H1 (cell line): Measurements from ENCODE around the gene ABCA13. TPM values are rescaled to one million over a fixed set of nuclear protein-coding genes. Genes with fewer than 3 reads are reported as not detected.

Experiments used
- CTCF ChIA-PET: fragments of 300-600 bp; sonication (Branson Sonifier 250); formaldehyde crosslinking; loops from one replicate; lab custom pipeline; 2021; ENCODE audit not compliant: partially characterized antibody; lab: Charles Lee
- POLR2A ChIA-PET: fragments of 300-600 bp; sonication (Branson Sonifier 250); formaldehyde crosslinking; loops from one replicate; lab custom pipeline; 2021; ENCODE audit warnings: inconsistent platforms; ENCODE audit not compliant: partially characterized antibody; lab: Charles Lee
- DNase-seq, 2 experiments: peaks; one replicate each; pipeline versions ENCODE4 v3.0.0 to v3.0.0-alpha.2; 2010 to 2022; ENCODE audit warnings: low spot score in 2 of 2, low read depth in 1 of 2, mixed read lengths in 1 of 2
- FAIRE-seq: peaks from 2 replicates; lab custom pipeline; 2011; peaks lifted over from hg19 to GRCh38; lab: Jason Lieb, UNC
- H2AFZ ChIP-seq: 2 replicates; pipeline ENCODE4 v1.8.1; 2012; ENCODE audit warnings: low read length, inconsistent platforms
- H2AK5ac ChIP-seq: 2 replicates; pipeline ENCODE4 v1.6.1; 2013; ENCODE audit warnings: low read depth, low read length
- H2BK120ac ChIP-seq: replicated peaks from 2 replicates; pipeline ENCODE3; 2013; ENCODE audit warnings: low read depth, low read length, inconsistent platforms
- H2BK12ac ChIP-seq: 2 replicates; pipeline ENCODE4 v1.6.1; 2013; ENCODE audit warnings: low read depth, low read length
- H2BK15ac ChIP-seq: 2 replicates; pipeline ENCODE4 v1.6.1; 2013; ENCODE audit warnings: low read length
- H2BK20ac ChIP-seq: 2 replicates; pipeline ENCODE4 v1.6.1; 2013; ENCODE audit warnings: low read length
- H2BK5ac ChIP-seq: 2 replicates; pipeline ENCODE4 v1.6.1; 2013; ENCODE audit warnings: low read depth, low read length
- H3K14ac ChIP-seq: 2 replicates; pipeline ENCODE4 v1.6.1; 2013; ENCODE audit warnings: inconsistent platforms; ENCODE audit not compliant: insufficient read length
- H3K18ac ChIP-seq: 2 replicates; pipeline ENCODE4 v1.6.1; 2013; ENCODE audit warnings: low read length; ENCODE audit errors: extremely low read depth
- H3K23ac ChIP-seq: 2 replicates; pipeline ENCODE4 v1.6.1; 2013; ENCODE audit warnings: inconsistent platforms; ENCODE audit not compliant: insufficient read length
- H3K23me2 ChIP-seq: 2 replicates; pipeline ENCODE4 v1.6.1; 2013; ENCODE audit warnings: low read depth, low read length
- H3K27ac ChIP-seq: 2 replicates; pipeline ENCODE4 v1.6.1; 2011; ENCODE audit warnings: low read depth, low read length, inconsistent platforms
- H3K27me3 ChIP-seq, 4 experiments: replicated peaks in 1 of 4; 1 replicate in 1 of 4; 2 replicates in 3 of 4; pipeline versions ENCODE4 v1.6.1 to v1.8.1; 2011 to 2013; ENCODE audit warnings: low read length in 3 of 4, mild to moderate bottlenecking in 3 of 4, inconsistent platforms in 2 of 4, mixed read lengths in 2 of 4, moderate library complexity in 1 of 4; ENCODE audit not compliant: control insufficient read depth in 3 of 4, insufficient read depth in 3 of 4; ENCODE audit errors: extremely low read depth in 1 of 4
- H3K36me3 ChIP-seq, 4 experiments: 2 replicates each; pipeline versions ENCODE4 v1.6.1 to v1.8.1; 2011 to 2013; ENCODE audit warnings: mild to moderate bottlenecking in 4 of 4, low read length in 3 of 4, moderate library complexity in 2 of 4, control low read depth in 1 of 4, inconsistent platforms in 1 of 4; ENCODE audit not compliant: insufficient read depth in 4 of 4, control insufficient read depth in 2 of 4
- H3K4ac ChIP-seq: replicated peaks from 2 replicates; pipeline ENCODE3; 2013; ENCODE audit warnings: low read length, low read depth, mixed read lengths, inconsistent platforms; ENCODE audit not compliant: insufficient read length
- H3K4me1 ChIP-seq, 4 experiments: replicated peaks in 1 of 4; 1 replicate in 1 of 4; 2 replicates in 3 of 4; pipeline versions ENCODE4 v1.6.1 to v1.8.1; 2011 to 2013; ENCODE audit warnings: low read length in 3 of 4, inconsistent platforms in 2 of 4, mixed read lengths in 1 of 4; ENCODE audit not compliant: insufficient read depth in 4 of 4, control insufficient read depth in 3 of 4
- H3K4me2 ChIP-seq, 2 experiments: 2 replicates each; pipeline versions ENCODE4 v1.6.1 to v1.8.1; 2011 to 2013; ENCODE audit warnings: low read depth in 2 of 2, low read length in 2 of 2, control low read depth in 1 of 2, inconsistent platforms in 1 of 2, mild to moderate bottlenecking in 1 of 2; ENCODE audit not compliant: insufficient read depth in 1 of 2
- H3K4me3 ChIP-seq, 4 experiments: fragments of 200-600, 300-600 bp in 1 of 4; sonication (generic), shearing (Covaris generic), sonication (Bioruptor Twin) in 1 of 4; 2 replicates each; pipeline versions ENCODE4 v1.5.1 to v1.8.1; 2011 to 2016; ENCODE audit warnings: low read length in 4 of 4, low read depth in 3 of 4, control low read depth in 2 of 4, inconsistent platforms in 2 of 4, mild to moderate bottlenecking in 2 of 4, mixed read lengths in 1 of 4, moderate library complexity in 1 of 4; ENCODE audit not compliant: insufficient read depth in 2 of 4; ENCODE audit errors: extremely low read depth in 1 of 4
- H3K56ac ChIP-seq: replicated peaks from 2 replicates; pipeline ENCODE3; 2013; ENCODE audit warnings: low read depth, mild to moderate bottlenecking, mixed read lengths, low read length, inconsistent platforms; ENCODE audit not compliant: insufficient read length
- H3K79me1 ChIP-seq: 2 replicates; pipeline ENCODE4 v1.6.1; 2013; ENCODE audit warnings: low read depth, low read length, control low read depth
- H3K79me2 ChIP-seq, 2 experiments: 2 replicates each; pipeline versions ENCODE4 v1.6.1 to v1.8.1; 2012 to 2013; ENCODE audit warnings: low read length in 2 of 2, mild to moderate bottlenecking in 2 of 2, inconsistent platforms in 1 of 2; ENCODE audit not compliant: insufficient read depth in 2 of 2, control insufficient read depth in 1 of 2
- H3K9ac ChIP-seq, 4 experiments: replicated peaks in 1 of 4; 1 replicate in 1 of 4; 2 replicates in 3 of 4; pipeline versions ENCODE4 v1.6.1 to v1.8.1; 2011 to 2013; ENCODE audit warnings: low read depth in 3 of 4, low read length in 3 of 4, control low read depth in 2 of 4, mild to moderate bottlenecking in 2 of 4, moderate library complexity in 2 of 4, inconsistent platforms in 1 of 4; ENCODE audit errors: extremely low read depth in 1 of 4
- H3K9me3 ChIP-seq, 2 experiments: 2 replicates each; pipeline versions ENCODE4 v1.6.1 to v1.8.1; 2012 to 2013; ENCODE audit warnings: mild to moderate bottlenecking in 2 of 2, moderate library complexity in 2 of 2, control low read depth in 1 of 2, inconsistent platforms in 1 of 2, low read depth in 1 of 2, low read length in 1 of 2, mixed read lengths in 1 of 2; ENCODE audit not compliant: insufficient read depth in 2 of 2
- H4K20me1 ChIP-seq, 2 experiments: replicated peaks in 1 of 2; 2 replicates each; pipeline versions ENCODE3 to v1.8.1; 2011 to 2013; ENCODE audit warnings: inconsistent platforms in 2 of 2, low read length in 2 of 2, mild to moderate bottlenecking in 1 of 2; ENCODE audit not compliant: insufficient read depth in 2 of 2, control insufficient read depth in 1 of 2
- H4K5ac ChIP-seq: 2 replicates; pipeline ENCODE4 v1.6.1; 2013; ENCODE audit warnings: low read length, low read depth, mixed read lengths, inconsistent platforms; ENCODE audit not compliant: insufficient read length
- H4K8ac ChIP-seq: 2 replicates; pipeline ENCODE4 v1.8.0; 2013; ENCODE audit warnings: mild to moderate bottlenecking, moderate library complexity, low read length, inconsistent platforms; ENCODE audit not compliant: insufficient read depth; ENCODE audit errors: extremely low read depth
- H4K91ac ChIP-seq: replicated peaks from 2 replicates; pipeline ENCODE3; 2013; ENCODE audit warnings: low read length, mixed read lengths, inconsistent platforms; ENCODE audit not compliant: insufficient read length
- CTCF ChIP-seq, 3 experiments: IDR thresholded peaks; 1 replicate in 2 of 3; 2 replicates in 1 of 3; pipeline versions ENCODE4 v1.5.1 to v1.6.1; 2011; ENCODE audit warnings: low read length in 3 of 3, mild to moderate bottlenecking in 3 of 3, inconsistent platforms in 2 of 3, low read depth in 1 of 3, moderate library complexity in 1 of 3; ENCODE audit not compliant: insufficient read depth in 1 of 3; ENCODE audit errors: control extremely low read depth in 1 of 3
- E2F6 ChIP-seq: IDR thresholded peaks from 2 replicates; pipeline ENCODE4 v1.6.1; 2012; ENCODE audit warnings: inconsistent platforms
- MAFK ChIP-seq: IDR thresholded peaks from 2 replicates; pipeline ENCODE4 v1.6.1; 2012; ENCODE audit warnings: low read depth, mild to moderate bottlenecking, improper control_type of control experiment, low read length
- ZNF274 ChIP-seq: IDR thresholded peaks from 2 replicates; pipeline ENCODE4 v1.7.0; 2012; ENCODE audit warnings: low read length, borderline replicate concordance; ENCODE audit errors: extremely low read depth
- WGBS, 2 experiments: shearing (Covaris generic) in 1 of 2; methylation state at CpG; one replicate each; pipeline versions ENCODE4 v1.1.6 to v1.1.7; 2013 to 2015; ENCODE audit warnings: low lambda C conversion rate in 2 of 2, mixed read lengths in 2 of 2, inconsistent platforms in 1 of 2, low coverage in 1 of 2, missing lambda C conversion rate in 1 of 2; ENCODE audit not compliant: insufficient replicate concordance in 2 of 2, insufficient coverage in 1 of 2, insufficient read length in 1 of 2; ENCODE audit errors: extremely low coverage in 1 of 2, missing lambda C conversion rate in 1 of 2; 5-methylcytosine and 5-hydroxymethylcytosine counted together
- polyA plus RNA-seq, 7 experiments: library from polyadenylated mRNA; depleted of rRNA in 3 of 7; stranded (reverse) in 5 of 7; unstranded in 2 of 7; fragments of >200 nt in 5 of 7; fragments of 200-250 nt in 2 of 7; gene quantifications; 1 replicate in 5 of 7; 2 replicates in 1 of 7; 4 replicates in 1 of 7; pipeline versions ENCODE4 v1.2.1 to v1.2.3, GENCODE V29; 2011 to 2013; ENCODE audit warnings: missing spikeins in 2 of 7, mixed read lengths in 2 of 7
- total RNA-seq: library from RNA; stranded (reverse); fragmentation: NEBNext Ultra II Directional; extraction: Animal tissue kit (Norgen Biotek cat#: 25700); gene quantifications from 2 replicates; pipeline ENCODE4 v1.2.1, GENCODE V29; 2021

The ABCA13 gene
- total and polyA plus RNA-seq, 2 of the 8 experiments (the other 6 are each of a cell fraction or from before 2014, with no cell fraction given), result 0.07 to 0.09 TPM

- Histone ChIP-seq H3K27ac (no peak overlapping the region), H3K79me1 (no peaks in the 10 kb centered on the region), H3K23me2 (no peaks in the 10 kb centered on the region), H3K4ac (no peak overlapping the region), H4K91ac (no peak overlapping the region), H3K9ac (no peak overlapping the region), H2BK20ac (no peak overlapping the region), H3K4me2 (no peak overlapping the region), H3K4me3 (no peak overlapping the region), H3K9me3 (no peaks in the 10 kb centered on the region), H3K4me1 (peaks cover 0 to 12% (median 2%) of the 10 kb centered on the region in 4 experiments; a peak in 3 of 7 replicates), H3K56ac (no peak overlapping the region), H2BK12ac (no peak overlapping the region), H4K8ac (no peak overlapping the region), H3K18ac (no peak overlapping the region), H2AFZ (no peak overlapping the region), H2BK5ac (no peak overlapping the region), H3K36me3 (no peaks in the 10 kb centered on the region), H2BK15ac (no peak overlapping the region), H4K20me1 (no peaks in the 10 kb centered on the region), H2AK5ac (no peak overlapping the region), H4K5ac (no peak overlapping the region), H3K27me3 (no peaks in the 10 kb centered on the region), H3K23ac (no peak overlapping the region), H3K79me2 (no peaks in the 10 kb centered on the region), H2BK120ac (no peak overlapping the region), H3K14ac (no peak overlapping the region)
- POLR2A ChIA-PET, result no interaction called here
- DNase-seq, result no peak
- CTCF ChIA-PET, result no interaction called here
- 85% methylated on average over 4 of the region's 4 CpGs; no CpG with 5 or more reads in 1 of the 2 experiments for WGBS, 2 experiments
- FAIRE-seq, result no peak
- TF ChIP-seq ZNF274, result no peak
- no peak for TF ChIP-seq MAFK
- TF ChIP-seq CTCF (IDR thresholded peaks at IDR 0.05; ENCODE audit: control extremely low read depth in 1 of 3, insufficient read depth in 1 of 3, low read depth in 1 of 3, low read length in 3 of 3), result no peak
- TF ChIP-seq E2F6, result no peak
Observed at GRCh38 chr7:48251766-48252165, 80.5 kb downstream of the ABCA13 start.
